ENCODE measurements around the gene RNF180. TPM values are rescaled to one million over a fixed set of nuclear protein-coding genes. Genes with fewer than 3 reads are reported as not detected.

The RNF180 gene
- total RNA-seq, 1 donor from 2014 or later = 14.0 TPM

DNA sequence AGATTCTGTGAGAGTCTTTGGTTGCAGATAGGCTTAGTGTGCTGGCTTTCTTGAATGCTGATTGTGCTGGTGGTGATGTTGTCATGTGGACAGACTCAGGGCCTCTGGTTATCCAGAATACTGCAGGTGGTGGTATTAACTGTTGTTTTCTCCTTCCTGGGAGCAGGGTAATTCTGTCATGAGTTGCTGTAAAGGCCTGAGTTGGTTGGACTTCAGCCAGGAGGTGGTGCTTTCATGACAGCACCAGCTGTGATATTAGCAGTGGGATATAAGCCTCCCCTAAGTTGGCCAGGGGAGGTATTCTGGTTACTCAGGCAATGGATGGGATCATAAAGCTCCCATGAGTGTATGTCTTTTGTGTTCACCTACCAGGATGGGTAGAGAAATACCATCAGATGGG, 16.4 kb upstream of the RNF180 start:
- no peak for DNase-seq (ENCODE audit: extremely low spot score in 2 of 2)
- peaks cover 8% of the 10 kb centered on the region for H3K4me1 ChIP-seq
- no peak overlapping the region for H3K4me3 ChIP-seq
- no peak overlapping the region for H3K27ac ChIP-seq
- H3K9me3 ChIP-seq = peaks cover 3% of the 10 kb centered on the region
- no peaks in the 10 kb centered on the region for H3K27me3 ChIP-seq
- intact Hi-C loops (cut with DNase I) = loop anchor here (5.0 kb wide), 1 partner anchor 58 kb away; no protein-coding TSS in a partner anchor
- H3K36me3 ChIP-seq = no peaks in the 10 kb centered on the region
- TF ChIP-seq POLR2AphosphoS5 (IDR thresholded peaks at IDR 0.05; ENCODE audit: insufficient read depth in 1 of 2, low read depth in 1 of 2) = no peak
- TF ChIP-seq, protein P1, sequence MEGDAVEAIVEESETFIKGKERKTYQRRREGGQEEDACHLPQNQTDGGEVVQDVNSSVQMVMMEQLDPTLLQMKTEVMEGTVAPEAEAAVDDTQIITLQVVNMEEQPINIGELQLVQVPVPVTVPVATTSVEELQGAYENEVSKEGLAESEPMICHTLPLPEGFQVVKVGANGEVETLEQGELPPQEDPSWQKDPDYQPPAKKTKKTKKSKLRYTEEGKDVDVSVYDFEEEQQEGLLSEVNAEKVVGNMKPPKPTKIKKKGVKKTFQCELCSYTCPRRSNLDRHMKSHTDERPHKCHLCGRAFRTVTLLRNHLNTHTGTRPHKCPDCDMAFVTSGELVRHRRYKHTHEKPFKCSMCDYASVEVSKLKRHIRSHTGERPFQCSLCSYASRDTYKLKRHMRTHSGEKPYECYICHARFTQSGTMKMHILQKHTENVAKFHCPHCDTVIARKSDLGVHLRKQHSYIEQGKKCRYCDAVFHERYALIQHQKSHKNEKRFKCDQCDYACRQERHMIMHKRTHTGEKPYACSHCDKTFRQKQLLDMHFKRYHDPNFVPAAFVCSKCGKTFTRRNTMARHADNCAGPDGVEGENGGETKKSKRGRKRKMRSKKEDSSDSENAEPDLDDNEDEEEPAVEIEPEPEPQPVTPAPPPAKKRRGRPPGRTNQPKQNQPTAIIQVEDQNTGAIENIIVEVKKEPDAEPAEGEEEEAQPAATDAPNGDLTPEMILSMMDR (IDR thresholded peaks at IDR 0.05) = no peak
- no peak for TF ChIP-seq POLR2A (IDR thresholded peaks at IDR 0.05)

DNA sequence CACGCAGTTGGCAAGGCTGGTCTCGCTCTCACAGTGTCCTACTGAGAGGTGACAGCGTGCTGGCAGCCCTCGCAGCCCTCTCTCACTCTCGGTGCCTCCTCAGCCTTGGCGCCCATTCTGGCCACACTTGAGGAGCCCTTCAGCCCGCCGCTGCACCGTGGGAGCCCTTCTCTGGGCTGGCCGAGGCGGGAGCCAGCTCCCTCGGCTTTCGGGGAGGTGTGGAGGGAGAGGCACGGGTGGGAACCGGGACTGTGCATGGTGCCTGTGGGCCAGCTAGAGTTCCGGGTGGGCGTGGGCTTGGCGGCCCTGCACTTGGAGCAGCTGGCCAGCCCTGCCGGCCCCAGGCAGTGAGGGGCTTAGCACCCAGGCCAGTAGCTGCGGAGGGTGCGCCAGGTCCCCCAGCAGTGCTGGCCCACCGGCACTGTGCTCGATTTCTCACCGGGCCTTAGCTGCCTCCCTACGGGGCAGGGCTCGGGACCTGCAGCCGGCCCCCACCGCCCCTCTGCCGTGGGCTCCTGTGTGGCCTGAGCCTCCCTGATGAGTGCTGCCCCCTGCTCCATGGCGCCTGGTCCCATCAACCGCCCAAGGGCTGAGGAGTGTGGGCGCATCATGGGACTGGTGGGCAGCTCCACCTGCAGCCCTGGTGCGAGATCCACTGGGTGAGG, 15.7 kb upstream of the RNF180 start:
- no peak overlapping the region for H3K27ac ChIP-seq
- H3K27me3 ChIP-seq = no peaks in the 10 kb centered on the region
- H3K36me3 ChIP-seq = no peaks in the 10 kb centered on the region
- peaks cover 3% of the 10 kb centered on the region for H3K9me3 ChIP-seq
- intact Hi-C loops (cut with DNase I) = loop anchor here (5.0 kb wide), 1 partner anchor 57 kb away; no protein-coding TSS in a partner anchor
- peaks cover under 1% of the 10 kb centered on the region for H3K4me1 ChIP-seq
- DNase-seq (ENCODE audit: extremely low spot score in 2 of 2) = no peak
- H3K4me3 ChIP-seq = no peak overlapping the region
- no peak for TF ChIP-seq POLR2A (IDR thresholded peaks at IDR 0.05)
- TF ChIP-seq POLR2AphosphoS5 (IDR thresholded peaks at IDR 0.05; ENCODE audit: insufficient read depth in 1 of 2, low read depth in 1 of 2) = no peak
- TF ChIP-seq, protein P1 (IDR thresholded peaks at IDR 0.05) = no peak

DNA sequence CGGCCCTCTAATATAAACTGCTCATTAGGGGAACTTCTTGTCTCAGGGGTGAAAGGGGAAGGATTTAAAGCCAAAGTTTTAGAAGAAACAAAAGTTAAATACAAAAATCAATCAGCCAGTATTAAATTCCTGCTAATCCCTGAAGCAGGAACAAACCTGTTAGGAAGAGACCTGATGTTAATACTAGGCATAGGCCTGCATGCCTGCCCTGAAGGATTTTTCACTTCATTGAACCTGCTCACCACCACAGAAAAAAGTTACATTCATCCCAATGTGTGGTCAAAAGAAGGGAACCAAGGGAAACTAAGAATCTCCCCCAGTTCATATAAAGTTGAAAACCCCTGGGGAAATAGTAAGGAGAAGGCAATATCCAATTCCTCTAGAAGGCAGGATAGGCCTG, 9.4 kb upstream of the RNF180 start:
- Histone ChIP-seq H3K9me3 (peaks cover 3% of the 10 kb centered on the region), H3K27me3 (no peaks in the 10 kb centered on the region), H3K36me3 (no peaks in the 10 kb centered on the region), H3K4me1 (no peaks in the 10 kb centered on the region), H3K27ac (no peak overlapping the region), H3K4me3 (no peak overlapping the region)
- no peak for DNase-seq (ENCODE audit: extremely low spot score in 2 of 2)
- TF ChIP-seq, protein P1 (IDR thresholded peaks at IDR 0.05) = no peak
- TF ChIP-seq POLR2A (IDR thresholded peaks at IDR 0.05) (no peak), POLR2AphosphoS5 (IDR thresholded peaks at IDR 0.05; ENCODE audit: insufficient read depth in 1 of 2, low read depth in 1 of 2) (no peak)
- intact Hi-C loops (cut with DNase I) = no loop called here

DNA sequence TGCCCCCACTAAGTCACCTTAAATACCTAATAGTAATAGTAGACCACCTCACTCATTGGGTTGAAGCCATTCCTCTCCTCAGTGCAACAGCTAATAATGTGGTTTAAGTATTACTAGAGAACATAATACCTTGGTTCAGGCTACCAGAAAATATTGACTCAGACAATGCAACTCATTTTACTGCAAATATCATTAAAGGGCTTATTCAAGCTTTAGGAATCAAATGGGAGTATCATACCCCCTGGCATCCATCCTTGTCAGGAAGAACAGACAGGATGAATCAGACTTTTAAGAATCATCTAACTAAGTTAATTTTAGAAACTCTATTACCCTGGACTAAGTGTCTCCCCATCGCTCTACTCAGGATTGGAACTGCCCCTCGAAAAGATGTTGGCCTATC, 6.8 kb upstream of the RNF180 start:
- Histone ChIP-seq H3K27ac (no peak overlapping the region), H3K9me3 (no peaks in the 10 kb centered on the region), H3K27me3 (no peaks in the 10 kb centered on the region), H3K36me3 (no peaks in the 10 kb centered on the region), H3K4me1 (no peaks in the 10 kb centered on the region), H3K4me3 (no peak overlapping the region)
- no peak for DNase-seq (ENCODE audit: extremely low spot score in 2 of 2)
- intact Hi-C loops (cut with DNase I) = no loop called here
- TF ChIP-seq, protein P1 (IDR thresholded peaks at IDR 0.05) = no peak
- TF ChIP-seq POLR2A (IDR thresholded peaks at IDR 0.05) (no peak), POLR2AphosphoS5 (IDR thresholded peaks at IDR 0.05; ENCODE audit: insufficient read depth in 1 of 2, low read depth in 1 of 2) (no peak)

DNA sequence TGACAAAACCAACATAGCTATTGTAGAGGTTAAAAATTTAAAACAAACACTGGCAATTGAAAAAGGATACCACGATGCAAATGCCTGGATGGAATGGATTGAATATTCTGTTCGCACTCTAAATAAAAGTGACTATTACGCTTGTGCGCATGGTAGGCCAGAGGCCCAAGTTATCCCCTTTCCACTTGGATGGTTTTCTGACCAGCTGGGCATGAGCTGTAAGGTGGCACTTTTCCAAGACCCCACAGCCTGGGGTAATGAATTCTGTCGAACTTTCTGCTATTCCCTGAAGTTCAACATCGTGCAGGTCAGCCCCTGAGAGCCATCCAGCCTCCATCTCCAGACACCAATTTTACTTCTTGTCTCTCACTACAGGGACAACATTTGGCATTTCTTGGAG, 5.4 kb upstream of the RNF180 start:
- Histone ChIP-seq H3K9me3 (no peaks in the 10 kb centered on the region), H3K27ac (no peak overlapping the region), H3K27me3 (no peaks in the 10 kb centered on the region), H3K4me3 (no peak overlapping the region), H3K36me3 (no peaks in the 10 kb centered on the region), H3K4me1 (no peaks in the 10 kb centered on the region)
- TF ChIP-seq, protein P1 (IDR thresholded peaks at IDR 0.05) = no peak
- TF ChIP-seq POLR2A (IDR thresholded peaks at IDR 0.05) (no peak), POLR2AphosphoS5 (IDR thresholded peaks at IDR 0.05; ENCODE audit: insufficient read depth in 1 of 2, low read depth in 1 of 2) (no peak)
- no peak for DNase-seq (ENCODE audit: extremely low spot score in 2 of 2)
- intact Hi-C loops (cut with DNase I) = no loop called here

All from vagina (tissue), 2 donors.